ENCODE measurements around the gene VNN1.

GRCh38 chr6:132730560-132730959 lies 16.7 kb upstream of the VNN1 start:
- TF ChIP-seq CTCF (IDR thresholded peaks at IDR 0.05; ENCODE audit: insufficient read depth, low read length, poor library complexity, severe bottlenecking) = no peak
- TF ChIP-seq EZH2phosphoT487 (conservative IDR thresholded peaks at IDR 0.05; ENCODE audit: low read length) = no peak

All from SU-DHL-6 (cell line).